Measurements from ENCODE around the gene UFM1.

- TF ChIP-seq, protein P1, sequence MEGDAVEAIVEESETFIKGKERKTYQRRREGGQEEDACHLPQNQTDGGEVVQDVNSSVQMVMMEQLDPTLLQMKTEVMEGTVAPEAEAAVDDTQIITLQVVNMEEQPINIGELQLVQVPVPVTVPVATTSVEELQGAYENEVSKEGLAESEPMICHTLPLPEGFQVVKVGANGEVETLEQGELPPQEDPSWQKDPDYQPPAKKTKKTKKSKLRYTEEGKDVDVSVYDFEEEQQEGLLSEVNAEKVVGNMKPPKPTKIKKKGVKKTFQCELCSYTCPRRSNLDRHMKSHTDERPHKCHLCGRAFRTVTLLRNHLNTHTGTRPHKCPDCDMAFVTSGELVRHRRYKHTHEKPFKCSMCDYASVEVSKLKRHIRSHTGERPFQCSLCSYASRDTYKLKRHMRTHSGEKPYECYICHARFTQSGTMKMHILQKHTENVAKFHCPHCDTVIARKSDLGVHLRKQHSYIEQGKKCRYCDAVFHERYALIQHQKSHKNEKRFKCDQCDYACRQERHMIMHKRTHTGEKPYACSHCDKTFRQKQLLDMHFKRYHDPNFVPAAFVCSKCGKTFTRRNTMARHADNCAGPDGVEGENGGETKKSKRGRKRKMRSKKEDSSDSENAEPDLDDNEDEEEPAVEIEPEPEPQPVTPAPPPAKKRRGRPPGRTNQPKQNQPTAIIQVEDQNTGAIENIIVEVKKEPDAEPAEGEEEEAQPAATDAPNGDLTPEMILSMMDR (IDR thresholded peaks at IDR 0.05; ENCODE audit: low read length): no peak
- no peak for TF ChIP-seq EZH2phosphoT487 (IDR thresholded peaks at IDR 0.05; ENCODE audit: low read length)
- TF ChIP-seq EZH2 (optimal IDR thresholded peaks at IDR 0.05; ENCODE audit: low read depth, low read length): no peak
Measured at GRCh38 chr13:38361542-38362262, 12.1 kb downstream of the UFM1 start.
